ENCODE results near the gene CNOT4. TPM values are rescaled to one million over a fixed set of nuclear protein-coding genes. Genes with fewer than 3 reads are reported as not detected.

CNOT4 gene
- total RNA-seq, 1 experiment from 2014 or later = 16.6 TPM

- TF ChIP-seq CEBPB (IDR thresholded peaks at IDR 0.05; ENCODE audit: low read depth) (no peak), REST (IDR thresholded peaks at IDR 0.05; ENCODE audit: low read depth) (no peak), SP1 (IDR thresholded peaks at IDR 0.05; ENCODE audit: low read depth) (no peak), SRF (IDR thresholded peaks at IDR 0.05; ENCODE audit: low read depth) (no peak), EZH2phosphoT487 (IDR thresholded peaks at IDR 0.05; ENCODE audit: borderline replicate concordance) (no peak), MAX (IDR thresholded peaks at IDR 0.05) (no peak), ATF3 (IDR thresholded peaks at IDR 0.05) (no peak)
- no peak overlapping the region for H3K9ac ChIP-seq (ENCODE audit: low read length)
- no peak overlapping the region for H3K4me2 ChIP-seq (ENCODE audit: low read length)
- ATAC-seq (no peak), DNase-seq (ENCODE audit: low read depth, low spot score) (no peak)
- H3K4me1 ChIP-seq (ENCODE audit: control insufficient read depth in 1 of 2, insufficient read depth in 2 of 2, low read length in 2 of 2) = no peaks in the 10 kb centered on the region
- intact Hi-C loops (cut with micrococcal nuclease) = no loop called here
- ChIA-PET RAD21 (ENCODE audit: low non-redundant PET in 1 of 2, low total read pairs in 2 of 2, uncharacterized antibody in 2 of 2, unreplicated experiment in 2 of 2) (no interaction called here), POLR2A (interaction anchor here (0.6 kb wide), 1 partner anchor 25 kb away, joined by 3 read pairs; no protein-coding TSS in a partner anchor), CTCF (no interaction called here)
- H3K9me3 ChIP-seq (ENCODE audit: control insufficient read depth in 1 of 2, insufficient read depth in 1 of 2, low read depth in 1 of 2, low read length in 2 of 2) = no peaks in the 10 kb centered on the region
- BruUV-seq (replicated peaks) = no TSS peak
- no peaks in the 10 kb centered on the region for H4K20me1 ChIP-seq (ENCODE audit: insufficient read depth)
- no peaks in the 10 kb centered on the region for H3K79me2 ChIP-seq (ENCODE audit: insufficient read depth, low read length)
- no peaks in the 10 kb centered on the region for H3K9me2 ChIP-seq (ENCODE audit: insufficient read depth)
- H3K4me3 ChIP-seq (replicated peaks in 1 of 2; ENCODE audit: low read depth in 1 of 2, low read length in 2 of 2) = no peak overlapping the region
- no peak overlapping the region for H2AFZ ChIP-seq (ENCODE audit: low read depth, low read length, poor library complexity, severe bottlenecking)
- H3K27ac ChIP-seq (ENCODE audit: low read depth, low read length) = no peak overlapping the region
- peaks cover 0 to 6% of the 10 kb centered on the region in 2 experiments; a peak in 1 of 4 replicates for H3K36me3 ChIP-seq (ENCODE audit: control insufficient read depth in 1 of 2, insufficient read depth in 2 of 2, low read length in 2 of 2)
- H3K27me3 ChIP-seq (ENCODE audit: insufficient read depth, low read length) = no peaks in the 10 kb centered on the region
Observed at GRCh38 chr7:135364206-135364605, 145.7 kb downstream of the CNOT4 start.
